ENCODE data around the gene EFCAB11.

DNA sequence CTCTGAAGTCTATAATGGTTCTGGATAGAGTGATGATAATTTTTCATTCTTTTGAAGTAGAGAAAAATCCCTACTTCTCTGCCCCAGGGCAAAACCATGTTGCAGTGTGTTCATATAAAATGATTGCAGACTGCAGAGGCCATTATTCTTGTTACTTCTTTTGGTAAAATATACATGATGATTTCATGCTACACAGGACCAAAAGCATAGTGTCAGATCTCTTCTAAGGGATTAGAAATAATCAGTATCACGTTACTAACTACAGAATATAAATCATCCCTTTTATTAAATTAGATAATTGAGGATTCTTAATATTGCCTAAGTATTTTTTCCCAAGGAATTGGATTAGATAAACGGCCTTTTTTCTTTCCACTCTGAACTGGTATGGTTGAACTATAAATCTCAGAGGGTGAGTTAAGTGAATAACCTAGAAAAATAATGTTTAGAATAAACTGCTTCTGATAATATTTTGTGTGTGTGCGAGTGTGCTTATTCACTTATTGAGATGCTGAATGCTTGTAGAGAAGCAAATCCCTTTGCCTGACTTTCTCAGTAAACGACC, 156.2 kb downstream of the EFCAB11 start:
- TF ChIP-seq, protein P1, sequence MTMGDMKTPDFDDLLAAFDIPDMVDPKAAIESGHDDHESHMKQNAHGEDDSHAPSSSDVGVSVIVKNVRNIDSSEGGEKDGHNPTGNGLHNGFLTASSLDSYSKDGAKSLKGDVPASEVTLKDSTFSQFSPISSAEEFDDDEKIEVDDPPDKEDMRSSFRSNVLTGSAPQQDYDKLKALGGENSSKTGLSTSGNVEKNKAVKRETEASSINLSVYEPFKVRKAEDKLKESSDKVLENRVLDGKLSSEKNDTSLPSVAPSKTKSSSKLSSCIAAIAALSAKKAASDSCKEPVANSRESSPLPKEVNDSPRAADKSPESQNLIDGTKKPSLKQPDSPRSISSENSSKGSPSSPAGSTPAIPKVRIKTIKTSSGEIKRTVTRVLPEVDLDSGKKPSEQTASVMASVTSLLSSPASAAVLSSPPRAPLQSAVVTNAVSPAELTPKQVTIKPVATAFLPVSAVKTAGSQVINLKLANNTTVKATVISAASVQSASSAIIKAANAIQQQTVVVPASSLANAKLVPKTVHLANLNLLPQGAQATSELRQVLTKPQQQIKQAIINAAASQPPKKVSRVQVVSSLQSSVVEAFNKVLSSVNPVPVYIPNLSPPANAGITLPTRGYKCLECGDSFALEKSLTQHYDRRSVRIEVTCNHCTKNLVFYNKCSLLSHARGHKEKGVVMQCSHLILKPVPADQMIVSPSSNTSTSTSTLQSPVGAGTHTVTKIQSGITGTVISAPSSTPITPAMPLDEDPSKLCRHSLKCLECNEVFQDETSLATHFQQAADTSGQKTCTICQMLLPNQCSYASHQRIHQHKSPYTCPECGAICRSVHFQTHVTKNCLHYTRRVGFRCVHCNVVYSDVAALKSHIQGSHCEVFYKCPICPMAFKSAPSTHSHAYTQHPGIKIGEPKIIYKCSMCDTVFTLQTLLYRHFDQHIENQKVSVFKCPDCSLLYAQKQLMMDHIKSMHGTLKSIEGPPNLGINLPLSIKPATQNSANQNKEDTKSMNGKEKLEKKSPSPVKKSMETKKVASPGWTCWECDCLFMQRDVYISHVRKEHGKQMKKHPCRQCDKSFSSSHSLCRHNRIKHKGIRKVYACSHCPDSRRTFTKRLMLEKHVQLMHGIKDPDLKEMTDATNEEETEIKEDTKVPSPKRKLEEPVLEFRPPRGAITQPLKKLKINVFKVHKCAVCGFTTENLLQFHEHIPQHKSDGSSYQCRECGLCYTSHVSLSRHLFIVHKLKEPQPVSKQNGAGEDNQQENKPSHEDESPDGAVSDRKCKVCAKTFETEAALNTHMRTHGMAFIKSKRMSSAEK (CRISPR knock-in tag; IDR thresholded peaks at IDR 0.05; ENCODE audit: borderline replicate concordance) = no peak
- no peak for TF ChIP-seq TEAD4 (CRISPR knock-in tag; IDR thresholded peaks at IDR 0.05)
- TF ChIP-seq ZNF121 (CRISPR knock-in tag; IDR thresholded peaks at IDR 0.05) = no peak
- TF ChIP-seq JUN (CRISPR knock-in tag; IDR thresholded peaks at IDR 0.05) = no peak
